ENCODE results near the gene CUL4A.

CUL4A gene

DNA sequence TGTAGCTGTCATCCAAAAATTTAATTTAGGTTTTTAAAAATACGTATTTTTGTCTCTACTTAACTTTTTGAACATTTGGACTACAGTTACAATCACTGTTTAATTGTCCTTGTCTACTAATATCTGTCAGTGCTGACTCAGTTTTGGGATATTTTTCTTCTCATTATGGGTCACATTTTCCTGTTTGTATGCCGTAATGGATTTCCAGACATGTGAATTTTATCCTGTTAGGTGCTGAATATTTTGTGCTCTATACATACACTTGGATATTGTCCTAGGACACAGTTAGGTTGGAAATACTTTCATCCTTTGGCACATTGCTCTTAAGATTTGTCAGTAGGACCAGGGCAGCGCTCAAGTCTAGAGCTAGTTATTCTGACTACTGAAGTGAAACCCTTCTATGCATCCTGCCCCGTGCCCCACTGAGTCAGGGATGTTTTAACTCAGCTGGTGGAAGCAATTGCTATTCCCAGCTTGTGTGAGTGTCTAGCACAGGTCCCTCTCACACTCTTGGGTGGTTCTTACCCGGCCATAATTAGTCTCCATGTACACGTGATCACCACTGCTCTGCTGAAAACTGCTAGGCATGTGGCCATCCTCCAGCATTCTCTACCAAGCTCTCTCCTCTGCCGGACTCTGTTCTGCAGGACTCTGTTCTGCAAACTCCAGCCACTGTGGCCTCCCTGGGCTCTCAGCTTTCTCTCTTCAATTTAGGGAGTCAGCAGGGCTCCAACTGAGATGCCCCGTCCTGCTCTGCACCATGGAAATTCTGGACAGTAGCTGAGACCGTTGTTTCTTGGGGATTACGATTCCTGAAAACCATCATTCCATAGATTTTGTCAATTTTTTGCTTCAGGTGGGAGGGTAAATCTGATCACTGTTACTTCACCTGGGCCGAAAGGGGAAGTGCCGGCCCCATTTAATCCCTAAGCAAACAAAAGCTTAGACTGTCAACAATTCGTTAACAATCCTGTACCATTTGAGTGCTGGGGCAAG, 39.8 kb upstream of the CUL4A start:
- TF ChIP-seq HDGF (IDR thresholded peaks at IDR 0.05; ENCODE audit: borderline replicate concordance) (no peak), FOXA1 (IDR thresholded peaks at IDR 0.05) (no peak), LEF1 (IDR thresholded peaks at IDR 0.05; ENCODE audit: borderline replicate concordance) (no peak), NFRKB (IDR thresholded peaks at IDR 0.05) (no peak), CTBP1 (IDR thresholded peaks at IDR 0.05; ENCODE audit: borderline replicate concordance) (no peak), FOXM1 (IDR thresholded peaks at IDR 0.05; ENCODE audit: borderline replicate concordance) (no peak), FOXK2 (IDR thresholded peaks at IDR 0.05) (no peak), ZNF384 (IDR thresholded peaks at IDR 0.05) (no peak), SP1 (IDR thresholded peaks at IDR 0.05) (no peak)
- DNase-seq (ENCODE audit: extremely low spot score) = no peak
- ChIA-PET CTCF (no interaction called here), POLR2A (no interaction called here)

DNA sequence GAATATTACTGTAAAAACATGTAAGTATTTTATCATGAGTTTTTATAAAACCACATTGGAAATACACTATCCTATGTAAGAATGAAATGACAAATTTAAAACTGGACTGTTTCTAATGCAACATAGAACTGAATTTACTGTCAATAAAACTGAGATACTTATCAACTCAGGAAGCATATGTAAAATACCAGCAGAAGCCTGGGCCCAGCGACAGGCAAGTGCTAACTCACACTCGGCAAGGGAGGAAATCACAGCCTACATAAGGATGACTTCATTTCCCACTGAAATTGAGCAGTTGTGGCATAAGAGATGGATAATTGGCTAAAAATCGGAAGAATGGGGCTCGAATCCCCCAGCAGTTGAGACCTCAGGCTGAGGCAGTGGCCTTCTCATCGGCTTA, 38.9 kb upstream of the CUL4A start:
- ChIA-PET CTCF (no interaction called here), POLR2A (no interaction called here)
- TF ChIP-seq NFRKB (IDR thresholded peaks at IDR 0.05) (no peak), TARDBP (IDR thresholded peaks at IDR 0.05) (no peak), PKNOX1 (IDR thresholded peaks at IDR 0.05) (no peak), SUZ12 (IDR thresholded peaks at IDR 0.05) (no peak), SP1 (IDR thresholded peaks at IDR 0.05) (no peak), L3MBTL2 (conservative IDR thresholded peaks at IDR 0.05) (no peak), ZNF384 (IDR thresholded peaks at IDR 0.05) (no peak), BHLHE40 (IDR thresholded peaks at IDR 0.05; ENCODE audit: borderline replicate concordance) (no peak), CTBP1 (IDR thresholded peaks at IDR 0.05; ENCODE audit: borderline replicate concordance) (no peak), FOXA1 (IDR thresholded peaks at IDR 0.05) (no peak), HDGF (IDR thresholded peaks at IDR 0.05; ENCODE audit: borderline replicate concordance) (no peak), ARNT (IDR thresholded peaks at IDR 0.05) (no peak), FOXK2 (IDR thresholded peaks at IDR 0.05) (no peak), ELF4 (IDR thresholded peaks at IDR 0.05) (no peak), FOXM1 (IDR thresholded peaks at IDR 0.05; ENCODE audit: borderline replicate concordance) (no peak), LEF1 (IDR thresholded peaks at IDR 0.05; ENCODE audit: borderline replicate concordance) (no peak)
- DNase-seq (ENCODE audit: extremely low spot score) = no peak

DNA sequence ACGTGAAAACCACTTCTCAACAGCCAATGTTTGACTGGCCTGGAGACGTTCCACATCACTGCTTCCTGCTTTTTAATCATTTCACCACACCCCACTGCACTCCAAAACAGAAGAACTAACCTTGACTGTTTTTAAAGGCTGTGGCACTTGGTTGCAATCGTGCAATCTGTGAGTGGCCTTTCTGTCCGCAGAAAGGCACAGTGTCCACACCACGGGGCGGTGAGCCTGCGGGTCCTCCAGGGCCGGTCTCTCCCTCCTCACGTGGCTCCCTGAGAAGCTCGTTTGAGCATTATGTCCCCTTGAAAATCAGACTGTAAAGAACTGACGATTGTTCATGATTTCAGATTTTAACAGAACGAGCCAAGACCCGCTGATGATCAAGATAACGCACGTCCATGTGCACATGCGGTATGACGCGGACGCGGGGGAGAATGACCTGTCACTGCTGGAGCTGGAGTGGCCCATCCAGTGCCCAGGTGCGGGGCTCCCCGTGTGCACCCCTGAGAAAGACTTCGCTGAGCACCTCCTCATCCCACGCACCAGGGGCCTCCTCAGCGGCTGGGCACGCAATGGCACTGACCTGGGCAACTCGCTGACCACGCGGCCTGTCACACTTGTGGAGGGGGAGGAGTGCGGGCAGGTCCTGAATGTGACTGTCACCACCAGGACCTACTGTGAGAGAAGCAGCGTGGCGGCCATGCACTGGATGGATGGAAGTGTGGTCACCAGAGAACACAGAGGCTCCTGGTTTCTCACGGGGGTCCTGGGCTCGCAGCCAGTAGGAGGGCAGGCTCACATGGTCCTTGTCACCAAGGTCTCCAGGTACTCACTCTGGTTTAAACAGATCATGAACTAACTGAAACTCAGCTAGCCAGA, 37.9 kb upstream of the CUL4A start:
- TF ChIP-seq LEF1 (IDR thresholded peaks at IDR 0.05; ENCODE audit: borderline replicate concordance) (no peak), FOXK2 (IDR thresholded peaks at IDR 0.05) (no peak), HDGF (IDR thresholded peaks at IDR 0.05; ENCODE audit: borderline replicate concordance) (no peak), SP1 (IDR thresholded peaks at IDR 0.05) (no peak), TARDBP (IDR thresholded peaks at IDR 0.05) (no peak), CTBP1 (IDR thresholded peaks at IDR 0.05; ENCODE audit: borderline replicate concordance) (no peak), ZNF384 (IDR thresholded peaks at IDR 0.05) (no peak), BHLHE40 (IDR thresholded peaks at IDR 0.05; ENCODE audit: borderline replicate concordance) (no peak), ELF4 (IDR thresholded peaks at IDR 0.05) (no peak), L3MBTL2 (conservative IDR thresholded peaks at IDR 0.05) (no peak), NFRKB (IDR thresholded peaks at IDR 0.05) (no peak), SUZ12 (IDR thresholded peaks at IDR 0.05) (no peak), FOXM1 (IDR thresholded peaks at IDR 0.05; ENCODE audit: borderline replicate concordance) (no peak), ARNT (IDR thresholded peaks at IDR 0.05) (no peak), PKNOX1 (IDR thresholded peaks at IDR 0.05) (no peak), FOXA1 (IDR thresholded peaks at IDR 0.05) (no peak)
- CTCF ChIA-PET = no interaction called here
- POLR2A ChIA-PET = no interaction called here
- no peak for DNase-seq (ENCODE audit: extremely low spot score)

DNA sequence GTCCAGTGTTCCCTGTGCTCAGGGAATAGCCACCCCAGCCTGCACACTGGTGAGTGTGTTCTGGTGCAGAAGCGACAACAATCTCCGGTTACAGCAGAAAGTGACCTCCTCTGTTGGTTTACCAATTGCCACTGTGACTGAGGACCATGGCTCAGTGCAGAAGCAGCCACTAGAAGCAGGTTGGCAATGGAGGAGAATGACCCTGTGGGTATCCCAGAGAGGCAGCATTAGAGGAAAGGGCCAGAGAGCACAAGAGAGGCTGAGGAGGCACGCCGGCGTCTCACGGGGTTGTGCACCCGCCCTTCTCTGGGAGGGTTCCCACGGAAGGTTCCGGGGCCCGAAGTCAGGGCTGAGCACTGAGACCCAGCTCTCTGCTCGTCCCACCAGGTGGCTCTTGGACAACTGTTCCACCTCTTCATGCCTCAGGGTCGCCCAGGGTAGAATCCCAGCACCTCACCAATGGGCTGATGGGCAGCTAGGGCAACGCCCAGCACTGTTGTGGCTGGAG, 36.9 kb upstream of the CUL4A start:
- POLR2A ChIA-PET = no interaction called here
- TF ChIP-seq CTBP1 (IDR thresholded peaks at IDR 0.05; ENCODE audit: borderline replicate concordance) = no peak
- TF ChIP-seq L3MBTL2 (conservative IDR thresholded peaks at IDR 0.05) = no peak
- TF ChIP-seq LEF1 (IDR thresholded peaks at IDR 0.05; ENCODE audit: borderline replicate concordance) = no peak
- TF ChIP-seq ELF4 (IDR thresholded peaks at IDR 0.05) = no peak
- TF ChIP-seq FOXA1 (IDR thresholded peaks at IDR 0.05) = no peak
- DNase-seq (ENCODE audit: extremely low spot score) = no peak
- CTCF ChIA-PET = no interaction called here

DNA sequence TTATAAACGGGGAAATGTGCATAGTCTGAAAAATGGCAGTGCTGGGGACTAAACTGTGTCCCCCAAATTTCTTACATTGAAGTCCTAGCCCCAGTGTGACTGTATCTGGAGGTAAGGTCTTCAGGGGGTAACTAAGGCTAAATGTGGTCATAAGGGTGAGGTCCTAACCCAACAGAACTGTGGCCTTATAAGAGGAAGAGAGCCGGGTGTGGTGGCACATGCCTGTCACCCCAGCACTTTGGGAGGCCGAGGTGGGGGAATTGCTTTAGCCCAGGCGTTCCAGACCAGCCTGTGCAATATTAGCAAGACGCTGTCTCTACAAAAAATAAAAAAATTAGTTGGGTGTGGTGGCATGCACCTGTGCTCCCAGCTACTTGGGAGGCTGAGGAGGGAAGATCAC, 33.1 kb upstream of the CUL4A start:
- DNase-seq (ENCODE audit: extremely low spot score) = no peak
- ChIA-PET POLR2A (no interaction called here), CTCF (no interaction called here)
- TF ChIP-seq SUZ12 (IDR thresholded peaks at IDR 0.05) = no peak
- no peak for TF ChIP-seq NFRKB (IDR thresholded peaks at IDR 0.05)
- TF ChIP-seq ELF4 (IDR thresholded peaks at IDR 0.05) = no peak
- TF ChIP-seq BHLHE40 (IDR thresholded peaks at IDR 0.05; ENCODE audit: borderline replicate concordance) = no peak
- TF ChIP-seq ARNT (IDR thresholded peaks at IDR 0.05) = no peak
- no peak for TF ChIP-seq L3MBTL2 (conservative IDR thresholded peaks at IDR 0.05)
- no peak for TF ChIP-seq FOXM1 (IDR thresholded peaks at IDR 0.05; ENCODE audit: borderline replicate concordance)
- no peak for TF ChIP-seq LEF1 (IDR thresholded peaks at IDR 0.05; ENCODE audit: borderline replicate concordance)
- no peak for TF ChIP-seq SP1 (IDR thresholded peaks at IDR 0.05)
- TF ChIP-seq TARDBP (IDR thresholded peaks at IDR 0.05) = no peak

DNA sequence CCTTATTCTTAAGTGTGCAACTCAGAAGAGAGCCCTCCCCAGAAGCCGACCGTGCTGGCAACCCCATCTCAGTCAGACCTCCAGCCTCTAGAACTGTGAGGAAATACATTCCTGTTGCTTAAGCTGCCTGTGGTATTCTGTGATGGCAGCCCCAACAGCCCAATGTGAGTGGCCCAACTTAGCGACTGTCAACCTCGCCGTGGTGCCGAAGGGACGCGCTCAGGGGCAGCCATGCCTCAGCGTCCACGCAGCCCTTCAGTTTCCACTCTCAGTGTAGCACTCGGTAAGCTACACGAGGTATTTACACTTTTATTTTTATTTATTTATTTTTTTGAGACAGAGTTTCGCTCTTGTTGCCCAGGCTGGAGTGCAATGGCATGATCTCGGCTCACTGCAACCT, 32.6 kb upstream of the CUL4A start:
- DNase-seq (ENCODE audit: extremely low spot score) = no peak
- TF ChIP-seq ELF4 (IDR thresholded peaks at IDR 0.05) (no peak), HDGF (IDR thresholded peaks at IDR 0.05; ENCODE audit: borderline replicate concordance) (no peak), ZNF384 (IDR thresholded peaks at IDR 0.05) (no peak), TARDBP (IDR thresholded peaks at IDR 0.05) (no peak), FOXK2 (IDR thresholded peaks at IDR 0.05) (no peak), SP1 (IDR thresholded peaks at IDR 0.05) (no peak), L3MBTL2 (conservative IDR thresholded peaks at IDR 0.05) (no peak), SUZ12 (IDR thresholded peaks at IDR 0.05) (no peak)
- POLR2A ChIA-PET = no interaction called here
- CTCF ChIA-PET = no interaction called here
